Keratinocyte (primary cell): Measurements from ENCODE around the gene KLF1.

Experiments
- EZH2 ChIP-seq: IDR thresholded peaks from one replicate; pipeline ENCODE4 v1.6.1; 2012; ENCODE audit warnings: inconsistent platforms, mild to moderate bottlenecking, low read length, moderate library complexity
- TF ChIP-seq, protein P1 (sequence below), 3 experiments: IDR thresholded peaks in 1 of 3; conservative IDR thresholded peaks in 1 of 3; optimal IDR thresholded peaks in 1 of 3; 2 replicates in 2 of 3; 3 replicates in 1 of 3; pipeline versions ENCODE3 to v1.5.1; 2011; ENCODE audit warnings: low read length in 3 of 3, mild to moderate bottlenecking in 3 of 3, moderate library complexity in 2 of 3, control low read depth in 1 of 3, inconsistent platforms in 1 of 3; ENCODE audit not compliant: insufficient read depth in 2 of 3; ENCODE audit errors: extremely low read depth in 1 of 3

DNA sequence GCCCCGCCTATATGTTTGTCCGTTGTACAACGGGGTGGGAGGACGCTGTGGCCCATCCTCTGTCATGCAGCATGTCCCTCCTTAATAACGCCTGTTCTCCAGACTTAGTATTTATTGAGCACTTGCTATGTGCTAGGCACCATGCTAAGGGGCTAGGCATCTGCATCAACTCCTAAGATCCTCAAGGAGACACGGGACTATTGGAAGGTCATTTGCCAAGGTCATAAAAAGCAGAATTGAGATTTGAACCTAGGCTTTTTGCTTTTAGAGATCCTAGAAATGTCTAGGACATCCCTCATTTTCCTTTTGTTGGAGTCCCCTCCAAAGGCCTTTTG lies 50.5 kb downstream of the KLF1 start:
- TF ChIP-seq, protein P1, sequence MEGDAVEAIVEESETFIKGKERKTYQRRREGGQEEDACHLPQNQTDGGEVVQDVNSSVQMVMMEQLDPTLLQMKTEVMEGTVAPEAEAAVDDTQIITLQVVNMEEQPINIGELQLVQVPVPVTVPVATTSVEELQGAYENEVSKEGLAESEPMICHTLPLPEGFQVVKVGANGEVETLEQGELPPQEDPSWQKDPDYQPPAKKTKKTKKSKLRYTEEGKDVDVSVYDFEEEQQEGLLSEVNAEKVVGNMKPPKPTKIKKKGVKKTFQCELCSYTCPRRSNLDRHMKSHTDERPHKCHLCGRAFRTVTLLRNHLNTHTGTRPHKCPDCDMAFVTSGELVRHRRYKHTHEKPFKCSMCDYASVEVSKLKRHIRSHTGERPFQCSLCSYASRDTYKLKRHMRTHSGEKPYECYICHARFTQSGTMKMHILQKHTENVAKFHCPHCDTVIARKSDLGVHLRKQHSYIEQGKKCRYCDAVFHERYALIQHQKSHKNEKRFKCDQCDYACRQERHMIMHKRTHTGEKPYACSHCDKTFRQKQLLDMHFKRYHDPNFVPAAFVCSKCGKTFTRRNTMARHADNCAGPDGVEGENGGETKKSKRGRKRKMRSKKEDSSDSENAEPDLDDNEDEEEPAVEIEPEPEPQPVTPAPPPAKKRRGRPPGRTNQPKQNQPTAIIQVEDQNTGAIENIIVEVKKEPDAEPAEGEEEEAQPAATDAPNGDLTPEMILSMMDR (optimal IDR thresholded peaks at IDR 0.05 in 1 of 3, IDR thresholded peaks at IDR 0.05 in 1 of 3, conservative IDR thresholded peaks at IDR 0.05 in 1 of 3; ENCODE audit: extremely low read depth in 1 of 3, insufficient read depth in 2 of 3, low read length in 3 of 3): no peak
- TF ChIP-seq EZH2: no peak
